Measurements from ENCODE around the gene ACMSD.
"Not testable (repeated sequence)": the region's sequence is repeated elsewhere in the genome, so short reads cannot be mapped to it uniquely, and the experiment has no call there.

ACMSD gene

GRCh38 chr2:134905168-134905567 lies 66.8 kb downstream of the ACMSD start:
- no peak overlapping the region for H3K4me3 ChIP-seq (ENCODE audit: low read depth, low read length)
- TF ChIP-seq, protein P1, sequence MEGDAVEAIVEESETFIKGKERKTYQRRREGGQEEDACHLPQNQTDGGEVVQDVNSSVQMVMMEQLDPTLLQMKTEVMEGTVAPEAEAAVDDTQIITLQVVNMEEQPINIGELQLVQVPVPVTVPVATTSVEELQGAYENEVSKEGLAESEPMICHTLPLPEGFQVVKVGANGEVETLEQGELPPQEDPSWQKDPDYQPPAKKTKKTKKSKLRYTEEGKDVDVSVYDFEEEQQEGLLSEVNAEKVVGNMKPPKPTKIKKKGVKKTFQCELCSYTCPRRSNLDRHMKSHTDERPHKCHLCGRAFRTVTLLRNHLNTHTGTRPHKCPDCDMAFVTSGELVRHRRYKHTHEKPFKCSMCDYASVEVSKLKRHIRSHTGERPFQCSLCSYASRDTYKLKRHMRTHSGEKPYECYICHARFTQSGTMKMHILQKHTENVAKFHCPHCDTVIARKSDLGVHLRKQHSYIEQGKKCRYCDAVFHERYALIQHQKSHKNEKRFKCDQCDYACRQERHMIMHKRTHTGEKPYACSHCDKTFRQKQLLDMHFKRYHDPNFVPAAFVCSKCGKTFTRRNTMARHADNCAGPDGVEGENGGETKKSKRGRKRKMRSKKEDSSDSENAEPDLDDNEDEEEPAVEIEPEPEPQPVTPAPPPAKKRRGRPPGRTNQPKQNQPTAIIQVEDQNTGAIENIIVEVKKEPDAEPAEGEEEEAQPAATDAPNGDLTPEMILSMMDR (IDR thresholded peaks at IDR 0.05; ENCODE audit: low read depth, low read length), result no peak

DNA sequence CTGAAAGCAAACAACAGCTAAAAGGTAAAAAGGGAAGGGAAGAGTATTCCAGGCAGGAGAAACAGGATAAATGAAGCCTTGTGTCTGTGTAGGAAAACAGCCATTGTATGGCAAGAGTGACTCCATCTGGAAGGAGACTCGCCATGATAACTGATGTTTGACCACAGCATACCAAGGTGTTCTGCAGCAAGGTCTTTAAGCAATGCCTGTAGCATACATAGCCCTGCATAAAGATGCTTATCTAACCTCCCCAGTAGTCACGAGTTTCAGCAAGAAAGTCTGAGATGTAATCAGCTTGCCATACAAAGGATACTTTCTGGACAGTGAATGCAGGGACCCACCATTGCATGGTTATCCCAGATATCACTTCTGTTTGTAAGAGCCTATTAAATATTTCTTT lies 68.3 kb downstream of the ACMSD start:
- H3K4me3 ChIP-seq (ENCODE audit: low read depth, low read length), result no peak overlapping the region
- TF ChIP-seq, protein P1 (IDR thresholded peaks at IDR 0.05; ENCODE audit: low read depth, low read length), result no peak

DNA sequence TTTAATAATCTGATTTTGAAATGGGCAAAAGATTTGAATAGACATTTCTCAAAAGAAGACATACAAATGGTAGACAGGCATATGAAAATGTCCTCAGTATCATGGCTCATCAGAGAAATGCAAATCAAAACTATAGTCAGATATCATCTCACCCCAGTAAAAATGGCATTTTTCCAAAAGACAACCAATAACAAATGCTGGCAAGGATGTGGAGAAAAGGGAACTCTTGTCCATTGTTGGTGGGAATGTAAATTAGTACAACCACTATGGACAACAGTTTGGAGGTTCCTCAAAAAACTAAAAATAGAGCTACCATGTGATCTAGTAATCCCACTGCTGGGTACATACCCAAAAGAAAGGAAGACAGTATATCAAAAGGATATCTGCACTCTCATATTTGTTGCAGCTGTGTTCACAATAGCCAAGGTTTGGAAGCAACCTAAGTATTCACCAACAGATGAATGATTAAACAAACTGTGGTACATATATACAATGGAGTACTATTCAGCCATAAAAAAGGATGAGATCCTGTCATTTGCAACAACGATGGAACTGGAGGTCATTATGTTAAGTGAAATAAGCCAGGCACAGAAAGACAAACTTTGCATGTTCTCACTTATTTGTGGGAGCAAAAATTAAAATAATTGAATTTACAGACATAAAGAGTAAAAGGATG lies 69.2 kb downstream of the ACMSD start:
- not testable (repeated sequence) for H3K4me3 ChIP-seq (ENCODE audit: low read depth, low read length)

GRCh38 chr2:134910763-134911399 lies 72.5 kb downstream of the ACMSD start:
- no peak overlapping the region for H3K4me3 ChIP-seq (ENCODE audit: low read depth, low read length)
- TF ChIP-seq, protein P1 (IDR thresholded peaks at IDR 0.05; ENCODE audit: low read depth, low read length), result no peak

GRCh38 chr2:134911400-134911785 lies 73.0 kb downstream of the ACMSD start:
- no peak overlapping the region for H3K4me3 ChIP-seq (ENCODE audit: low read depth, low read length)
- TF ChIP-seq, protein P1 (IDR thresholded peaks at IDR 0.05; ENCODE audit: low read depth, low read length), result no peak

DNA sequence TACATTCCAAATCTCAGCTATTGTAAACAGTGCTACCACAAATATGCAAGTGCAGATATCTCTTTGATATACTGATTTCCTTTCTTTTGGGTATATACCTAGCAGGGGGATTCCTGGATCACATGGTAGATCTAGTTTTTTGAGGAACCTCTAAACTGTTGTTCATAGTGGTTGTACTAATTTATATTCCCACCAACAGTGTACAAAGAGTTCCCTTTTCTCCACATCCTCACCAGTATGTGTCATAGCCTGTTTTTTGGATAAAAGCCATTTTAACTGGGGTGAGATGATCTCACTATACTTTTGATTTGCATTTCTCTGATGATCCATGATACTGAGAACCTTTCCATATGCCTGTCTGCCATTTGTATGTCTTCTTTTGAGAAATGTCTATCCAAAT lies 73.9 kb downstream of the ACMSD start:
- TF ChIP-seq, protein P1 (IDR thresholded peaks at IDR 0.05; ENCODE audit: low read depth, low read length), result no peak
- no peak overlapping the region for H3K4me3 ChIP-seq (ENCODE audit: low read depth, low read length)

- peak overlapping the region; percentile 92 for H3K4me3 ChIP-seq (ENCODE audit: low read depth, low read length)
- TF ChIP-seq, protein P1 (IDR thresholded peaks at IDR 0.05; ENCODE audit: low read depth, low read length), result no peak
These were observed 79.0 kb downstream of the ACMSD start for GRCh38 chr2:134917360-134917865.

All from WI38 (cell line).